Stimulated activated CD4-positive, alpha-beta T cell treated with anti-CD3 and anti-CD28 coated beads, Interleukin-1b, Interleukin-23, amount 100 ng/mL, for 4 hours (primary cell): ENCODE measurements around the gene HDAC4.

Experiments
- DNase-seq, 2 donors: peaks; one replicate each; pipeline ENCODE4 v3.0.0-alpha.2; 2020; ENCODE audit warnings: low read depth in 2 of 2

Gene HDAC4

DNA sequence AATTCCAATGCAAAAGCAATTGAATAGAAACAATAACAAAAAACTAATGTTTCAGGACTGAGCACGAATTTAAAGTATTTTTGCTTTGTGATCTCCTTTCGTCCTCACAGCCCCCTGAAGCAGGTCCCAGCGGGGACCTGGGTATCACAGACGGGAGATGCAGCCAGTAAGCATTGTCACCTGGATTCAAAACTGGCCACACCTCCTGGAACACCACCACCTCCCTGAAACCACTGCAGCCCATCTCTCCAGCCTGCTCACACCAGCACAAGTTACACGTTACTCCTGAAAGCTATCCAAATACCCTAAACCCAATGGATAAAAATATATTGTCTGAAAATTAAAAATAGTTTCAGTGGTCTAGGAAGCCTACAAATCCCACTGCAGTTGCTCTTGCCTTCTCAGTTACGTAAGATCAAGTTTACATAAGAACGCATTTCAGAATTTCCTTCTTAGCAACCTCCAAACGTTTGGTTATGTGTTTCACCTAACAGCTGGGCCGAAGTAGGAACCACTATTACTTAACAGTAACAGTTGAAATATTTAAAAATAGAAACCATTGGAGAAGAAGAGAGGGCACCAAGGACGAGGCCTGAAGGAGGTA is 178.0 kb downstream of the HDAC4 start:
- no peak for DNase-seq

GRCh38 chr2:239222312-239222660 is 178.5 kb downstream of the HDAC4 start:
- DNase-seq = no peak

DNA sequence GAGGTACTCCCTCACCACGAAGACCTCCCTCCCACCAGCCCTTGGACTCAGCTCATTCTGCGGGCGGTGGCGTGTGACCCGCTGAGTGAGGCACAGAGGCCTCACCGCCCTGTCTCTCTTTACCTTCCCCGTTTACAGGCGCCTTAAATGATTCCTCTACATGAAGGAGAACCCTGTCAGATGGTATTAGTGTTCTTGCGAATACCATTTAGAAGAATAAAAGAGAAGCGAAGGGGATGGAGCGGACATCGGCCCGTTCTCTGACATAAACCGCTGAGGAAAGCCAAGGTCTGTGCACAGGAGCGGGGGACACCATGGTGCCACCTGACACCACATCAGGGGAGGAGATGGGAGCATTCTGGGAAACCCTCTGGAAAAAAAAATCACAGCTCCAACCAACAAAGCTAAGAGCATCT is 179.8 kb downstream of the HDAC4 start:
- no peak for DNase-seq

GRCh38 chr2:239220341-239220740 is 180.5 kb downstream of the HDAC4 start:
- DNase-seq = no peak

GRCh38 chr2:239216614-239217273 is 184.1 kb downstream of the HDAC4 start:
- DNase-seq = no peak

DNA sequence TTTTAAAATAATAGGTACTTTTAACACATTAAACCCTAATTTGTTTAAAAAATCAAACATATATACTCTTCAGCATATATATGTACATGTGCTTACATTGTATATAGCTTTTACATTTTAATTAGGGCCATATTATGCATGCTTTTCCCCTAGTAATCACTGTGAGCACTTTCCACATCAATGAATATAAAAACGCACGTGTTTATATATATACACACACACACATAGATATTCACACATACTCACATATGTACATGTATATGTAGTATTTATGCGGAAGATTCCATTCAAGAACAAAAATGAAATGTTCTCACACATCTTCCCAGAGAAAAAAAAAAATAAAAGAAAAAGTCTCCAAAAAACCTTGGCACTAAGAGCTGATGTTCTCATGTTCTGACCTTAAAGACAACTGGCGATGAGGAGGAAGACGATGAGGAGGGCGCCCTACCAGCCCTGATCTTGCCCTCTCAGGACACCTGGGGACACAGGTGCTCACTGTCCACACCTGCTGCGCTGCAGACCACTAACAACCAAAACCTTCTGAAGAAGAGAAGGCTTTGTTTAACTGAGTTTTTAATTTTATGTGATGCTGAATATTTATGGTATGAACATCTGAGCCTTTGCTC is 184.7 kb downstream of the HDAC4 start:
- no peak for DNase-seq

DNA sequence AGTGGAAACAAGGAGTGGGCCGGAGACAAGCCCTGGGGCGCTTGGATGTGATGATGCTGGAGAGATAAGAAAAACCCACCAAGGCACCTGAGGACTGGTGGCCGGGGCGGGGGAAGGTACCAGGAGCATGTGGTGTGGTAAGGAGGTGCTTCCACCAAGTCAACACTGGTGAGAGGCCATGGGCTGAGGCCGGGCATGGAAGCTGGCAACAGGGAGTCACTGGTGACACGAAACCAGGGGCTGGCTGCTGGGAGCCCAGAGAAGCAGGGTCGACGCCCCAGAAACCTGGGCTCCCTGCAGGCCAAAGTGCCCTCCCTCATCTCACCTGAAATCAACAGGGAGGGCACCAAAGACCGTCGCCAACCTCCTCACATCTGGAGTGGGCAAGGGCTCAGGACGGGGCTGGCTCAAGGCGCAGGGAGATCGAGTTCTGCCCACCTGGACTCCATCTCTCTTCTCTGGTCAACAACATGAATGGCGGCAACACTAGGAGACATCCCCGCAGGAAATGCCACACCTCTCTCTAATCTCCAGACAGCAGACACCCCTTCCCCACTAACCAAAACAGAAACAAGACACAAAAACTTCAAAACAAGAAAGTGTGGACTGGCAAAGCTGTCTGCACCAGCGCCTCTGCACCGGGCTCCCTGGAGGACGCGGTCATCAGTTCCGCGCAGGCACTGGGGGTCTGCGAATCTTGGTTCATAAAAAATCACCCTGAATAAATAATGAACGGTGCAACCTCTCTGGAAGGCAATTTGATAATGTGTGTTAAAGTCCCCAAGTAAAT is 185.5 kb downstream of the HDAC4 start:
- DNase-seq = no peak

DNA sequence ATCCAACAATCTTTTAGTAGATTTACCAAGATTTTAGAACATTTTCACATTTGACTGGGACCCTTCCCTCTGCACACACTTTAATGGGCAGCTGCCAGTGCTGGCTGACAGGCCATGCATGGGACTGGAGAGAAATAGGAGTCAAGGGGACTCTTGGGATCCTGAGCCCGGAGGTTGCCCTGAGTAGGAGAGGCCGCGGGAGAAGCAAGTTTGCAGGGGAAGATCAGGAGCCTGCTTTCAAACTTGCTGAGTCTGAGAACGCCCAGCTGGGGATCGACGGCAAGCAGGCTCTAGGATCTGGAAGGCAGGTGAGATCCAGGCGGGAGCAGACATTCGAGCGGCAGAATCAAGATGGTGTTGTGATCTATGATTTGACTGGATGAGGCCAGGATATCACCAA is 186.1 kb downstream of the HDAC4 start:
- no peak for DNase-seq

- no peak for DNase-seq
Observed at GRCh38 chr2:239213643-239214101, 187.1 kb downstream of the HDAC4 start.

DNA sequence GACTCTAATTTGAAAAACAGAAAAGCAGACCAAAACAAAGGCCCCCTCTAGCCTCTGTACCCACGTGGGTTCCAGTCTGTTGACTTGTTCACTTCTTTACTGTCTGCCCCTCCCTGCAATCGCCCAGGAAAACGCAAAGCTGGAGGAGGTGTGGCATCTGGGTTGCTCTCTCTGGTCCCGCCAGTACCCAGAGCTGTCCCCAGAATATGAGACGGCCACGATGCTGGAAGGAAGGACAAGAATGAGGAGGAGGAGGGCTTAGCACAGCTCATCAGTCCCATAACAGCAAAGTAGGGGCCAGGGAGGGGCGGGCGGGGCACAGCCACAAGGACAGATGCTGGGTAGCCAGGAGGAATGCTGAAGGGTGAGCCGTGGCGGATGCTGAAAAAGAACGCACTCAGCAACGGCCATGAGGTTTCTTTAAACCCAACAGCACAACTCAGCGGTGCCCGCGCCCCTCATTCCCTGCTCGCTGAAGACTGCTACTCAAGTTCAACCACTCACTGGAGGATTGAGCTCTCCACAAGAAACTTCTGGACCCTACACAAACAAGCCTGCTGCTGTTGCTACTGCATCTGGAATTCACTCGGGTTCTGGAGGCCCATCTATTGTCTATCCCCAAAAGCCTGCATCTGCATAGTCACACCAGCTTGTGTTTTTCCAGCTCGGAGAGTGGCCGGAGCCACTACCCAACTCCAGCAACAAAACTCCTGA is 187.7 kb downstream of the HDAC4 start:
- DNase-seq = no peak

GRCh38 chr2:239212121-239212928 is 188.5 kb downstream of the HDAC4 start:
- DNase-seq = no peak

DNA sequence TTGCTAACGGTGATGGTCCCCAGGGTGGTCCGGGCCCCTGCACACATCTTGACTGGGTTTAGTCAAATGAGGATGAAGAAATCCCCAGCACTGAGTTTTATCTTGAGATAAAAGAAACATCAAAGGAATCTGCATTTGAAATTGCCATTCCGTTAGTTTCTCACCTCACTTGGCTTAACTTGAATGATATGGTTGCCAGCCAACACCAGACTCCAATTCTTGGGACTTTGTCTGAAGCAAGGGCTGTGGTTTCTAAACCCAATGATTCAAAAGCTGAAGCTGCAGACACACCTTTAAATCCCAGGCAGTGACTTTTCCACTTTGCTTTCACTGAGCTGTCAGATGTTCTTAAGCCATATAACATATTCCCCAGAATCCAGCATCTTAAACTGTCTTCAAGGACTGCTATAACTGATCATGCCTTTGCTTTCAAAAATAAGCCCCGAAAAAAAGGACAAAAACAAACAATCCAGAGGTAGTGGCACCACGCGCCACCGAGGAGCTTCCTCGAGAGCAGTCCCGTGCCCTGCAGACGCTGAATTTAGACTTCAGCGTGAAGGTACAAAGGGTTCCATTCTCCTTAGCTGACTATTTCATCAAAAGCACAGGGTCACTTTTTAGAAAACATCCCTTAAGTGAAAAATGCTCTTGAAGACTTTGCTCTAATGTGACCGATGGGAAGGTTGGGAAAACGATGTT is 189.3 kb downstream of the HDAC4 start:
- DNase-seq = no peak

DNA sequence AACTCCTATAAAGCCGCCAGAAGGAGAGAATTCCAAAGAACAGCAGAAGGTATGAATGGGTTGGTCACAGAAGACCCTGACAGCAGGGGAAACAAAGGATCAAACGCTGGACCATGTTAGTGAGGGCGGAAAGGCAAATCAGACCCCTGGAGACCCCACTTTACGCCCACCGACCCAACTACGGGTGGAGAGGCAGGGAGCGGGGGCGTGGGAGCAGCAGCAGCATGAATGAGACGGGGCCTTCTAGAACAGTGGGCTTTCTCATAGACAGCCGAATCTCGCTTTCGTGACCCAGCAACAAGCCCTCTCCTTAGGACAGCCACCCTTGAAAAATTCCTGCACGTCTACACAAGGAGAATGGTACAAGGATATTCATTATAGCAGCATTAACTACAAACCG is 191.0 kb downstream of the HDAC4 start:
- no peak for DNase-seq

DNA sequence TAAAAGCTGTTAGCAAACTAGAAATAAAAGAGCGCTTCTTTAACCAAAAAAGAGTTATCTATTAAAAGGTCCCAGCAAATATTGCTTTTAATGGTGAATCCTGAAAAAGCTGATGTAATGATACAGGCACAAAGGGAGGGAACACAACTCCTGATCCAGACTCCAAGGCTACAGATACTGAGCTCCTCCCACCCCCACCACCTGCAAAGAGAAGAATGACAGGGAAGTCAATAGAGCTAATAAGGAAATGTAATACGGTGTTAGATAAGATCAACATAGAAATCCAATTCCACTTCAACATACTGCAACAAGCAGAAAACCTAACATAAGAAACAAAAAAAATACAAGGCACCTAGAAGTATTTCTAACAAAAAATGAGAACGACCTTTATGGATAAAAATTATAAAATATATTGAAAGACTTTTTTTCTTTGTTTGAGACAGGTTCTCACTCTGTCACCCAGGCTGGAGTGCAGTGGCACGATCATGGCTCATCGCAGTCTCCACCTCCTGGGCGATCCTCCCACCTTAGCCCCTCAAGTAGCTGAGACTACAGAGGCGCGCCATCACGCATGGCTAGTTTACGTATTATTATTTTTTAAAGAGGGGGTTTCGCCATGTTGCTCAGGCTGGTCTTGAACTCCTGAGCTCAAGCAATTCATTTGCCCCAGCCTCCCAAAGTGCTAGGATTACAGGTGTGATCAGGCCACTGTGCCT is 192.2 kb downstream of the HDAC4 start:
- DNase-seq = no peak

DNA sequence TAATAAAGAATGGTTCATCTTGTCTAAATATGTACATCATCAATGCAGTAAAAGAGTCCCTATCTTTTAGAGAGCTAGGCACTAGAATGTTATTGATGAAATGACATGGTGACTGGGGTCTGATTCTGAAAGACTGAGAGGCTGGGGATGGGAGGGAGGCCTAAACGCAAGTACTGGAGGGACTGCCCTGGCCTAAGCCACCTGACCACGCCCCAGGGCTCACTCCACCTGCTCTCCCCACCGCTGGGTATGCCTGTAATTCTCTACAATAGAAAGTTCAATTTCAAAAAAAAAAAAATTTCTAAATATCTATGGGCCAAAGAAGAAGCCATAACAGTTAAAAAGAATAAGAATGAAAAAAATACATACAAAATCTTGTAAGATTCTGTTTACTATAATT is 194.0 kb downstream of the HDAC4 start:
- DNase-seq = no peak

DNA sequence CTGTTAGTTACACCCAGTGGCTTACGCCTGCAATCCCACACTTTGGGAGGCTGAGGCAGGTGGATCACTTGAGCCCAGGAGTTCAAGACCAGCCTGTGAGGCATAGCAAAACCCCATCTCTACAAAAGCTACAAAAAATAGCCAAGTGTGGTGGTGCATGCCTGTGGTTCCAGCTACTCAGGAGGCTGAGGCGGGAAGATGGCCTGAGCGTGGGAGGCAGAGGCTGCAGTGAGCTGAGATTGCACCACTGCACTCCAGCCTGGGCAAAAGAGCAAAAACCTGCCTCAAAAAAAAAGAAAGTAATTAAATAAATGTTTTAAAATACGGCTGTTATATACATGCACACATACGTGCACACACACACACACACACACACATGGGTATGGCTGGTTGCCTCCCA is 194.8 kb downstream of the HDAC4 start:
- no peak for DNase-seq

GRCh38 chr2:239204876-239205468 is 195.8 kb downstream of the HDAC4 start:
- no peak for DNase-seq

GRCh38 chr2:239204136-239204875 is 196.5 kb downstream of the HDAC4 start:
- DNase-seq = no peak
